GM19372 (cell line): ENCODE results near the gene AFG1L.
"Not testable (repeated sequence)": the region's sequence is repeated elsewhere in the genome, so short reads cannot be mapped to it uniquely, and the experiment has no call there.

Experiments used
- ATAC-seq: cut with Tn5 transposase; IDR thresholded peaks from one replicate; pipeline ENCODE4 v1.9.1; 2021; ENCODE audit warnings: mild to moderate bottlenecking, low read depth, moderate library complexity; ENCODE audit not compliant: unreplicated experiment

AFG1L gene

GRCh38 chr6:108446629-108447150 is 151.8 kb downstream of the AFG1L start:
- ATAC-seq: no peak

DNA sequence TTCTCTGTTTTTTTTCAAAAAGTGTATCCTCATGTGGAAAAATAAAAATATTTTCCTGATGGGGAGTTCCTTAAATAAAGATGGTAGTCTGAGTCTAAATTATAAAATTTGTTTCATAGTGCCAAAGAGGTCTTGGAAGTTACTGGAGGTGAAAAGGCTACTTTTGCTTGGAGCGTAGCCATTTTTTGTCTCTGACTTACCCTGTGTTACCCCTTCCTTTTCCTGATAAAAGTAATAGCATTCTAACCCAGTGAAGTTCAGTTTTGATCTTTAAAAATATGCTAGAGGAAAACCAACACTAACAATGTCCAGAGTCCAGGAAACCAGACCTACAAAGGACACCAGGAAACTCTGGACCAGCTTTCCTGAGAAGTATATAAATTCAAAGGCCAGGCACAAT is 153.6 kb downstream of the AFG1L start:
- ATAC-seq: no peak

DNA sequence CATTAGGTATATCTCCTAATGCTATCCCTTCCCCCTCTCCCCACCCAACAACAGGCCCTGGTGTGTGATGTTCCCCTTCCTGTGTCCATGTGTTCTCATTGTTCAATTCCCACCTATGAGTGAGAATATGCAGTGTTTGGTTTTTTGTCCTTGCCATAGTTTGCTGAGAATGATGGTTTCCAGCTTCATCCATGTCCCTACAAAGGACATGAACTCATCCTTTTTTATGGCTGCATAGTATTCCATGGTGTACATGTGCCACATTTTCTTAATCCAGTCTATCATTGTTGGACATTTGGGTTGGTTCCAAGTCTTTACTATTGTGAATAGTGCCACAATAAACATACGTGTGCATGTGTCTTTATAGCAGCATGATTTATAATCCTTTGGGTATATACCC is 154.9 kb downstream of the AFG1L start:
- not testable (repeated sequence) for ATAC-seq

- ATAC-seq: no peak
Measured at GRCh38 chr6:108451816-108452215, 157.0 kb downstream of the AFG1L start.

- ATAC-seq: no peak
Measured at GRCh38 chr6:108452711-108453195, 157.9 kb downstream of the AFG1L start.

DNA sequence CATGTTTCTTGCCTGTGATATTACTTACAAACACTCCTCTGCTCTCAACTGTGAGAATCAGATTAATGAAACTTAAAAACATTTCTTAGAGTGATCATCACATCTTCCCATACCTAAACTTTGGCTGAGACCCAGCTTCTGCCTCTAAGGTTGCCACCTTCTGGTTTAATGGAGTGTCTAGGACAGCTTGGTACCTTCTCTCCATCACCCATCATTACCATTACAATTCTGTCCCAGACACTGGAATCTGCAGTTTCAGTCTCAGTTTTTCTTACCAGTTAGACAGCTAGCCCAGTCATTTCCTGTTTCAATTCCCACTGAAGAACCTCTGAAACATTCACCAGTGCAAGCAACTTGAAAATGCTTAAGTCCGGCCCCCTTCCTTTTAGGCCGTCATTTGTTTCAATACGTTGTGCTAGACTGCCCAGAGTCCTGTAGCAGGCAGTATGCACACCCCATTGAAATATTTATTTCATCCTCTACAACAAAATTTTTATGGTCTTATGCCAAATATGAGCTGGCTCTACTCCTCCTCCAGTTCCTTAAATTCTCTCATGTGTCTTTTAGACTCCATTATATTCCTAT is 158.8 kb downstream of the AFG1L start:
- no peak for ATAC-seq

DNA sequence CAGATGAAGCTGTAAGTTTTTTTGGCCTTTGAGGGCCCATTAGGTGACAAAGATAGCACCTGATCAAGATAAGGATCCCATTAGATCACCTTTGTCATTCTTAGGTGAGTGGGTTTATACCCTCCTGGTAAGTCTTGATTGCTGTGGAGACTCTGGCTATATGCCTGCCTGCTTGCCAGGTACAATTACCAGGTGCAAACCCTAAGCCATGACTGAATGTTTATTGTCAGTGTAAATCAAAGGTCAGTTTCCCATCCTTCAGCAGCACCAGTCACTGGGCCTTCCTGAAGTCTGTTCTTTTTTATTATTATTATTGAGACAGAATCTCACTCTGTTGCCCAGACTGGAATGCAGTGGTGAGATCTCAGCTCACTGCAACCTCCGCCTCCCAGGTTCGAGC is 159.5 kb downstream of the AFG1L start:
- no peak for ATAC-seq

GRCh38 chr6:108455688-108456087 is 160.8 kb downstream of the AFG1L start:
- ATAC-seq: no peak

DNA sequence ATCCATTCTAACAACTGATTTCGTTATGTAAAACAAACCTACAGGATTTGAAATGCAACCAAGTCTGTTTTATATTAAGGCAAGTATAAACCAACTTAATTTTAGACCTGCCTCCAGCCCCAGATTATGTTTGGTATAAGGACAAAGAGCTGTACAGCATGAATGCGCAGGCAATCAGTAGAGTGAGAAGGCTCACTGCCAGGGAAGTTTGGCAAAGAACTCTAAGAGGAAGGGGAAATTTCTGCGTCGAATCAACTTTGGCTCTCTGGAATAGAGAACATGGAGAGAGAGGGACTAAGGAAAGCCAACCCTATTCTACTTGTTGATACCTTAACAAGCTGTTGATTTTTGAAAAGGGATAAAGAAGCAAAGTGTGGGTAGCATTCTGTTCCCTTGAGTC is 168.9 kb downstream of the AFG1L start:
- ATAC-seq: no peak

GRCh38 chr6:108464418-108465097 is 169.7 kb downstream of the AFG1L start:
- ATAC-seq: no peak

DNA sequence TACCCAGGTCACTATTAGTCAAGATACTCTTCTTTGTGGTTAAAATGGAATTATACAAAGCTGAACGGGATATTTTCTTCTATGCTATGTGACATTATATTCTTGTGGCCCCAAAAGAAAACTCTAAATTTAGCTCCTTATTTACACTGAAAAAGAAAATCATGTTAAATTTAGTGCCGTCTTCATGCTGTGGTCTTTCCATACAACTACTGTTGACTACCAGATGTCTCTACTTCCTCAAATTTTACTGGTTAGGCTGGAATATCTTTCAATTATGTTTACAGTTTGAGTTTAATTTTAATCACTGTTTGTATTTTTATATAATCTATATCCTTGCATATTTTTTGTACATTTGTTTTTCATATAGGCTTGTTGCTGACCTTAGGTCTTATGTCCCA is 170.2 kb downstream of the AFG1L start:
- ATAC-seq: no peak

DNA sequence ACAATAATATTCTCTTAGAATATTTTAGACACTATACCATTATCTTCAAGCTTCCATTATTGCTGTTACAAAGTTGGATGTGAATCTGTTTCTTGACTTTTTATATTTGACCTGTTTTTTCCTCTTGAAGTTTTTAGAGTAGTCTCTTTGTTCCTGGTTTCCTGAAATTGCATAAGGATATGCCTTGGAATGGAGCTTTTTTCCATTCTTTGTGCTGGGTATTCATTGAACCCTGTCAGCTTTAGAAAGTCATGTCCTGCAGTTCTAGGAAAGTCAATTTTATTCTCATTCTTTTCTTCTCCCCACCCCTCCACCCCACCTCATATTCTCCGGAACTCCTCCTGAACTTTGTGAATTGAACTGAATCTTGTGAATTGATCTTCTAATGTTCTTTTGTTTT is 173.5 kb downstream of the AFG1L start:
- ATAC-seq: no peak

GRCh38 chr6:108469316-108469715 is 174.5 kb downstream of the AFG1L start:
- ATAC-seq: no peak

- no peak for ATAC-seq
Measured at GRCh38 chr6:108473197-108473596, 178.3 kb downstream of the AFG1L start.

DNA sequence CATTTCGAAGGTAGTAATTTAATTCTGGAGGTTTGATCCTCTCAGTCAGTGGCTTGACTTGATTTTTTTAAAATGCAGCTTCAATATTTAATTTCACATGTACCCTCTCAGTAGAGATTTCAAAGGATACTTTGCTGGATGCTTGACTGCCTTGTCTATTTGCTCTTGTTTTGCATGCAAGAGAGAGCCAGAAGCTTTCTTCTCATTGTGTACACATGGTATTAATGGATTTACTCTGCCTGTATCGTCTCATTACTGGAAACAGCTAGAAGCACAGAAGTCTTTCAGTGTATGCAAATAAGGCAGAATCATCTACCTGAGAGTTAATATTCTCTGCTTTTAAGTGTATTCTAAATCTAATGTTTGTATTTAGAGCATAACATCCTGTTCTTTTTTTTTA is 181.5 kb downstream of the AFG1L start:
- no peak for ATAC-seq

DNA sequence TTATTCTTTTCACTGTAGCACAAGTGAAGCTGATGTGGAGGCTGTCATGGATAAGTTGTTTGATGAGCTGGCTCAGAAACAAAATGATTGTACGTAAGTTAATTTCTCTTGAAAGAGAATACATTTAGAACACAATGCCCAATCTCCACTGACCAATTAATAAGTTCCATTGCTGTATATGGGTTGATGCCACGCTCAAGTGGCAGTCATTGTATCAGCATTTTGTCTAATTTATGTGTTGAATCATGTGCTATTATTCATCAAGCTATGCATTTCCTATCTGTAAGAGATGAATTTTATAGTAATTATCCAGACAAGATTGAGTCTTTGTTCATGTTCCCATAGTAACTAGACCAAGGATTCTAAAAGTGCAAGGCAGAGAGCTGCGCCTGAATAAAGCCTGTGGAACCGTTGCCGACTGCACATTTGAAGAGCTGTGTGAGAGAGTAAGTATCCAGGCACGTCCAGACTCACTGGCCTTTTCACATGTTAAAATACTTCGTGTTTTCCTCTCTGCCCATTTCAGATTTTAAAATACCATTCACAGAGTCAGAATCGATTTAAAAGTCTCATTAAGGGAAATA is 182.1 kb downstream of the AFG1L start:
- ATAC-seq: no peak

DNA sequence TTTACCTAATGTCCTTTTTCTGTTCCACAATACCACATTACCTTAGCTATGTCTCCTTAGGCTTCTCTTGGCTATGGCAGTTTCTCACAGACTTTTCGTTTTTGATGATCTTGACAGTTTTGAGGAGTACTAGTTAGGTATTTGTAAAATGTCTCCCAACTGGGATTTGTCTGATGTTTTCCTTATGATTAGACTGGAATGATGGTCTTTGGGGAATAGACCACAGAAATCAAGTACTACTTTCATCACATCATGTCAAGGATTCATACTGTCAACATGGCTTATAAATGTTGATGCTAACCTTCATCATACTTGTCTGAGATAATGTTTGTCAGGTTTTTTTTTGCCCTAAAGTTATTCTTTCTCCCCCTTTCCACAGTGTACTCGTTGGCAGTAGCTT is 187.7 kb downstream of the AFG1L start:
- ATAC-seq: no peak

DNA sequence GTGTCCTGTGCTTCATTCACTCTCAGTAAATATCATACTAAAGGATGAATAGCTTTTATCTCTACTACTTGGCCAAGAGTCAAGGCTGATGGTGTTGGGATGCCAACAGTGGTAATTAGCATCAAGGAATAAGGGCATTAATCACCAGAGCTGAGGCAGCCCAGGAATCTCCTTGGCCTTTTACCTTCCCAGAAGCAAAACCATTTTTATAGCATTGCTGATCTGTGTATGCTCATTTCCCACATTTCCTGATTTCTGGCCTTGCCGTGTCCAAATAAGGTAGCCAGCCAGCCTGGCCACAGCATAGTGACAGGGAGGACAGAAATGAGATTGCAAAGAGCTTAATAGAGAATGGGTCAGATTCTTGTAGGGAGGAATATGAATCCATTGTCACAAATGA is 189.2 kb downstream of the AFG1L start:
- ATAC-seq: no peak

- no peak for ATAC-seq
Measured at GRCh38 chr6:108489699-108490098, 194.8 kb downstream of the AFG1L start.

- no peak for ATAC-seq
Measured at GRCh38 chr6:108492131-108492766, 197.4 kb downstream of the AFG1L start.

DNA sequence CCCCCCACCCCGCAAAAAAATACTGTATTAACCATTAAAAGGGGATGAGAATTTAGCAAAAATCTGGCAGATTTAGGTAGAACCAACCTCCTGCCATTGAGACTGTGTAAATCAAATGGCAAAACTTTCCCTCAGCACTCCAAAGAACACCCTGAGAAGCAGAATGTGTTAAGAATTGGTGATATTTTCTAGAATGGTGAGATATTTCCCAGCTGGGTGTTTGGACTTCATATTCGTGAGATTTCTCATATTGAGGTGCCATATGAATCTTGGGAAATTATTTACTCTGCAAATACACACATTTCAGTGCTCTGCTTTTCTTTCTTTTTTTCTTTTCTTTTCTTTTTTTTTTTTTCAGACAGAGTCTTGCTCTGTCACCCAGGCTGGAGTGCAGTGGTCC is 199.6 kb downstream of the AFG1L start:
- ATAC-seq: no peak
